Progenitor cell of endocrine pancreas (in vitro differentiated cells): ENCODE measurements around the gene DPY19L3. TPM values are rescaled to one million over a fixed set of nuclear protein-coding genes. Genes with fewer than 3 reads are reported as not detected.

ENCODE experiments used
- DNase-seq: peaks from one replicate; pipeline ENCODE4 v3.0.0; 2021; ENCODE audit warnings: low spot score; ENCODE audit not compliant: unreplicated experiment
- H3K27ac Mint-ChIP-seq: 2 replicates; pipeline ENCODE4 v1.8.0; 2021; ENCODE audit warnings: mild to moderate bottlenecking, moderate library complexity, mixed read lengths
- H3K27me3 Mint-ChIP-seq: 2 replicates; pipeline ENCODE4 v1.8.0; 2021; ENCODE audit warnings: mixed read lengths
- H3K36me3 Mint-ChIP-seq: 2 replicates; pipeline ENCODE4 v1.8.0; 2022; ENCODE audit warnings: mixed read lengths; ENCODE audit not compliant: insufficient read depth
- H3K4me1 Mint-ChIP-seq: 2 replicates; pipeline ENCODE4 v1.8.0; 2021; ENCODE audit warnings: low read depth, mixed read lengths
- H3K4me3 Mint-ChIP-seq: 2 replicates; pipeline ENCODE4 v1.8.0; 2021; ENCODE audit warnings: low read depth, mild to moderate bottlenecking, moderate library complexity, mixed read lengths
- H3K9me3 Mint-ChIP-seq: 2 replicates; pipeline ENCODE4 v1.8.0; 2021; ENCODE audit warnings: low read depth, mixed read lengths
- total RNA-seq: library from RNA; stranded (reverse); gene quantifications from 2 replicates; pipeline ENCODE4 v1.2.1, GENCODE V29; 2021
- TF ChIP-seq, protein P1 (sequence below): fragments of 200-600 bp; sonication (generic); IDR thresholded peaks from one replicate; pipeline ENCODE4 v1.5.0; 2021; ENCODE audit warnings: antibody characterized with exemption, mild to moderate bottlenecking; ENCODE audit not compliant: unreplicated experiment

Gene DPY19L3
- total RNA-seq, 1 donor from 2014 or later = 205 TPM

DNA sequence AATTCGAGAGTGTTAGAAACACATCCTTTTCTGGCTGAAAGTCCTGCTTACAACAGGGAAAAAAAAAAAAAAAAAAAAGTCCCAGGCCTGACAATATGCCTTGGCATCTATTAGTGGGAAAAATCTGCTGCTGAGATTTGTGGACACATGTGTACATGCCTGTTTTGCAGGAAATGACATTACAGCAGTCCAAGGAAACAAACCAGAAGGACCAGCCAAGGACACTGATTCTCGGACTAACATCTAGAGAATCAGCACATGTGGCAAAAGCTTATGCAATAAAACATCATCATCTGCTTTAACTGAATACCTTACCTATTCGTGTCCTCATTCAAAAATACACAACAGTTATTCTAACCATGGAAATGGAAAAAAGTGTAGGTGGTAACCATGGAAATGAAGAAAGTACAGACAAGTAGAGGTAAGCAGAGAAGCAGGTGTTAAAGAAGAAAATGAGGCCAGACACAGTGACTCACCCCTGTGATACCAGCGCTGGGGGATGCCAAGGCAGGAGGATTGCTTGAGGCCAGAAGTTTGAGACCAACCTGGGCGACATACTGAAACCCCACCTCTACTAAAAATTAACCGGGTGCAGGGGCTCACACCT is 9.4 kb upstream of the DPY19L3 start:
- TF ChIP-seq, protein P1, sequence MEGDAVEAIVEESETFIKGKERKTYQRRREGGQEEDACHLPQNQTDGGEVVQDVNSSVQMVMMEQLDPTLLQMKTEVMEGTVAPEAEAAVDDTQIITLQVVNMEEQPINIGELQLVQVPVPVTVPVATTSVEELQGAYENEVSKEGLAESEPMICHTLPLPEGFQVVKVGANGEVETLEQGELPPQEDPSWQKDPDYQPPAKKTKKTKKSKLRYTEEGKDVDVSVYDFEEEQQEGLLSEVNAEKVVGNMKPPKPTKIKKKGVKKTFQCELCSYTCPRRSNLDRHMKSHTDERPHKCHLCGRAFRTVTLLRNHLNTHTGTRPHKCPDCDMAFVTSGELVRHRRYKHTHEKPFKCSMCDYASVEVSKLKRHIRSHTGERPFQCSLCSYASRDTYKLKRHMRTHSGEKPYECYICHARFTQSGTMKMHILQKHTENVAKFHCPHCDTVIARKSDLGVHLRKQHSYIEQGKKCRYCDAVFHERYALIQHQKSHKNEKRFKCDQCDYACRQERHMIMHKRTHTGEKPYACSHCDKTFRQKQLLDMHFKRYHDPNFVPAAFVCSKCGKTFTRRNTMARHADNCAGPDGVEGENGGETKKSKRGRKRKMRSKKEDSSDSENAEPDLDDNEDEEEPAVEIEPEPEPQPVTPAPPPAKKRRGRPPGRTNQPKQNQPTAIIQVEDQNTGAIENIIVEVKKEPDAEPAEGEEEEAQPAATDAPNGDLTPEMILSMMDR = no peak
- H3K27ac Mint-ChIP-seq = peak overlapping the region; percentile 73
- H3K36me3 Mint-ChIP-seq = peaks cover 4% of the 10 kb centered on the region
- no peaks in the 10 kb centered on the region for H3K27me3 Mint-ChIP-seq
- no peak overlapping the region for H3K4me3 Mint-ChIP-seq
- peaks cover 4% of the 10 kb centered on the region for H3K9me3 Mint-ChIP-seq
- DNase-seq = no peak
- H3K4me1 Mint-ChIP-seq = peaks cover 37% of the 10 kb centered on the region

DNA sequence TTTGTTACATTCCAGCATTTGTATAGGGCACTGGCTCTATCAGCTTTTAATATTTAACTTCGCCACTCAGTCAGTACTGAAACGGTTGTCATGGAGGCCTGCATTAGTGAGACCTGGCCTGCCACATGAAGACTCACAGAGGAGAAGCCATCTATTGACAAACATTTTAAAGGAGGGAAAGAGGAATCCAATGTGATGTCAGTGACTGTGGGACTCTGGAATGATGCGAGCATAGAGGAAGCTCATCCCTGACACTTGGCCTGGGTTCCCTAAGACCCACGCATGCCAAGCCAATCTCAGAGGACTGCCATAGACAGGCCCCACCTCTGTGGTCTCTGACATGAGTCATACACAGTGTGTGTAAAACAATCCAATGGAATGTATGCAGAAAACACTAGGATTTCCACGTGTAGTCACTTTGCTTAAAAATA is 7.9 kb upstream of the DPY19L3 start:
- no peak for DNase-seq
- TF ChIP-seq, protein P1 = no peak
- no peaks in the 10 kb centered on the region for H3K27me3 Mint-ChIP-seq
- H3K9me3 Mint-ChIP-seq = peaks cover 4% of the 10 kb centered on the region
- peak overlapping the region; percentile 55 for H3K4me3 Mint-ChIP-seq
- peak overlapping the region; percentile 98 for H3K27ac Mint-ChIP-seq
- peaks cover 39% of the 10 kb centered on the region for H3K4me1 Mint-ChIP-seq
- peaks cover 4% of the 10 kb centered on the region for H3K36me3 Mint-ChIP-seq

DNA sequence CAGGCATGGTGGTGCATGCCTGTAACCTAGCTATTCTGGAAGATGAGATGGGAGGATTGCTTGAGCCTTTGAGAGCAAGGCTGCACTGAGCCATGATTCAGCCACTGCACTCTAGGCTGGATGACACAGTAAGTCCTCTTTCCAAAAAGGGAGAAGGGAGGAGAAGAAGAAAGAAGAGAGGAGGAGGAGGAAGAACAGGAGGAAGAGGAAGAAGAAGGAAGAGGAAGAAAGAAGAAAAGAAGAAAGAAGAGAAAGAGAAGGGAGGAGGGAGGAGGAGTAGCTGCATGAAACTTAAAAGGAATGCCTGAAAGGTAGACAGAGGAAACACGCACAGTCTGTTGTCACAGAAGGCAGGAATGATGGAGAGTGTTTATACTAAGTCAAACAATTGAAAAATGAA is 3.6 kb upstream of the DPY19L3 start:
- H3K27me3 Mint-ChIP-seq = no peaks in the 10 kb centered on the region
- no peak for DNase-seq
- TF ChIP-seq, protein P1 = no peak
- no peaks in the 10 kb centered on the region for H3K9me3 Mint-ChIP-seq
- H3K4me3 Mint-ChIP-seq = no peak overlapping the region
- H3K27ac Mint-ChIP-seq = no peak overlapping the region
- peaks cover 1% of the 10 kb centered on the region for H3K36me3 Mint-ChIP-seq
- H3K4me1 Mint-ChIP-seq = peaks cover 35% of the 10 kb centered on the region

DNA sequence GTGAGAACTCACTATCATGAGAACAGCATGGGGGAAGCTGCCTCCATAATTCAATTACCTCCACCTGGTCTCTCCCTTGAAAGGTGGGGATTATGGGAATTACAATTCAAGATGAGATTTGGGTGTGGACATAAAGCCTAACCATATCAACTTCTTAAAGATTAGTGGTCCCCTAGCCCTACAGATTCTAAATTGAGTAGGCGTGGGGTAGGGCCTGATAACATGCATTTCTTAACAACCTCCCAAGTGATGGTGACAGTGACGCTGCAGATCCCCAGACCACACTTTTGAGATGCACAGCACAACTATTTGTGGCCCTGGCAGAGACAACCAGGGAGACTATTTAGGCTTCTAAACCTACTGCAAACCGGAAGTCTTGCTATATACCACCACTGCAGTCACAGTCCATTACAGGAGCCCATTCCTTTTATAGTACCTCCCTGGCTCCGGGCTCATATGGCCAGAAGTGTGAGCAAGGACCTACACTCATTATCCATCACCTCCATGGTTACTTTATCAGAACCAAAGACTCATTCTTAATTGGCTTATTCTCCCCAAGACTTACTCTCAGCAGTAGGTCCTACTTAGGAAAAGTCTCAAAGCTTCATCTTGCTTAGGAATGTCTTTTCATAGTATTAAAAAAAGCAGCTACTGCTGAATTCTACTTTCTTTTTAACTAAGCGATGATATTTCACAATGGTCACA is 2.1 kb upstream of the DPY19L3 start:
- peak overlapping the region; percentile 84 for H3K4me3 Mint-ChIP-seq
- TF ChIP-seq, protein P1 = no peak
- no peaks in the 10 kb centered on the region for H3K27me3 Mint-ChIP-seq
- no peaks in the 10 kb centered on the region for H3K9me3 Mint-ChIP-seq
- no peak overlapping the region for H3K27ac Mint-ChIP-seq
- peaks cover 4% of the 10 kb centered on the region for H3K36me3 Mint-ChIP-seq
- DNase-seq = no peak
- H3K4me1 Mint-ChIP-seq = peaks cover 39% of the 10 kb centered on the region

DNA sequence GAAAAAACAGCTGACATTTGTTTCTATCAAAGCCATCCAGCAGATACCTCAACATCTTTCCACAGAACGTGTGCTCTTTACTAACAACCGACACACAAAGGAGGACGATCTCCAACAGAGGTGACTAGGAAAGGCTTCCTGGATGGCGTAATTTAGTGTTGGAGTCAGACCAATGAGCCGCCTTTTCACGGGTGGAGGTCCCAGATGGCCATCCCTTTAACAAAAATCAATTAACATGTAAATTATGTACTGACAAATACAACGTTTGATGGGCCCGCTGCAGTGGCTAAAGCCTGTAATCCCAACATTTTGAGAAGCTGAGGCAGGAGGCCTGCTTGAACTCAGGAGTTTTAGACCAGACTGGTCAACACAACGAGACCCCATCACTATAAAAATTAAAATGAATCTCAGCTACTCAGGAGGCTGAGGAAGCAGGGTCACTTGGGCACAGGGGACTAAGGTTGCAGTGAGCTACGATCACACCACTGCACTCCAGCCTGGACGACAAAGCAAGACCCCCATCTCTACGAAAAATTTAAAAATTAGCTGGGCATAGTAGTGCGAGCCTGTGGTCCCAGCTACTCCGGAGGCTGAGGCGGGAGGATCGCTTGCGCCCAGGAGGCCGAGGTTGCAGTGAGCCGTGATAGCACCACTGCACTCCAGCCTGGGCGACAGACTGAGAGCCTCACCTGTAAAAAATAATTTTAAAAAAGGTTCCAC is 1.2 kb upstream of the DPY19L3 start:
- H3K27ac Mint-ChIP-seq = peak overlapping the region; percentile 97
- H3K36me3 Mint-ChIP-seq = peaks cover 8% of the 10 kb centered on the region
- no peaks in the 10 kb centered on the region for H3K27me3 Mint-ChIP-seq
- H3K9me3 Mint-ChIP-seq = no peaks in the 10 kb centered on the region
- H3K4me3 Mint-ChIP-seq = peak overlapping the region; percentile 84
- TF ChIP-seq, protein P1 = no peak
- DNase-seq = no peak
- H3K4me1 Mint-ChIP-seq = peaks cover 48% of the 10 kb centered on the region
